MM.1S (cell line): ENCODE results near the gene BBX.
"Not testable (repeated sequence)": the region's sequence is repeated elsewhere in the genome, so short reads cannot be mapped to it uniquely, and the experiment has no call there.

Source experiments
- DNase-seq: peaks from one replicate; pipeline ENCODE4 v3.0.0-alpha.2; 2015
- H2AFZ ChIP-seq: fragments of 300-600 bp; sonication (generic); 2 replicates; pipeline ENCODE4 v1.6.0; 2016; ENCODE audit warnings: antibody characterized with exemption, low read length
- H3F3A ChIP-seq: fragments of 300-600 bp; sonication (generic); 2 replicates; pipeline ENCODE4 v1.6.1; 2016; ENCODE audit warnings: mild to moderate bottlenecking, antibody characterized with exemption, low read length, moderate library complexity, mixed read lengths; ENCODE audit not compliant: insufficient read depth
- H3K27ac ChIP-seq: fragments of 300-600 bp; sonication (generic); 2 replicates; pipeline ENCODE4 v1.5.1; 2016; ENCODE audit warnings: mild to moderate bottlenecking, low read length
- H3K27me3 ChIP-seq: fragments of 300-600 bp; sonication (generic); replicated peaks from 2 replicates; pipeline ENCODE4 v1.6.0; 2016; ENCODE audit warnings: low read length; ENCODE audit not compliant: insufficient read depth
- H3K36me3 ChIP-seq: fragments of 300-600 bp; sonication (generic); replicated peaks from 2 replicates; pipeline ENCODE4 v1.6.1; 2016; ENCODE audit warnings: mild to moderate bottlenecking, low read length, mixed read lengths; ENCODE audit not compliant: insufficient read depth
- H3K4me1 ChIP-seq: fragments of 300-600 bp; sonication (generic); 2 replicates; pipeline ENCODE4 v1.6.1; 2016; ENCODE audit warnings: low read length, mixed read lengths
- H3K4me2 ChIP-seq: fragments of 300-600 bp; sonication (generic); 2 replicates; pipeline ENCODE4 v1.6.0; 2016; ENCODE audit warnings: low read depth, low read length
- H3K4me3 ChIP-seq: fragments of 300-600 bp; sonication (generic); 2 replicates; pipeline ENCODE4 v1.5.1; 2016; ENCODE audit warnings: low read length, mixed read lengths
- H3K79me2 ChIP-seq: fragments of 300-600 bp; sonication (generic); 2 replicates; pipeline ENCODE4 v1.6.1; 2016; ENCODE audit warnings: mixed run types, low read length, mixed read lengths
- H3K9ac ChIP-seq: fragments of 300-600 bp; sonication (generic); 2 replicates; pipeline ENCODE4 v1.6.1; 2016; ENCODE audit warnings: low read length, mixed read lengths
- H3K9me2 ChIP-seq: fragments of 300-600 bp; sonication (generic); replicated peaks from 2 replicates; pipeline ENCODE4 v1.6.1; 2016; ENCODE audit warnings: mild to moderate bottlenecking, low read length, mixed read lengths; ENCODE audit not compliant: insufficient read depth
- H3K9me3 ChIP-seq: fragments of 300-600 bp; sonication (generic); replicated peaks from 2 replicates; pipeline ENCODE4 v1.6.1; 2016; ENCODE audit warnings: mild to moderate bottlenecking, low read length, mixed read lengths; ENCODE audit not compliant: insufficient read depth
- H4K20me1 ChIP-seq: fragments of 300-600 bp; sonication (generic); 2 replicates; pipeline ENCODE4 v1.6.1; 2016; ENCODE audit warnings: mild to moderate bottlenecking, low read length, moderate library complexity, mixed read lengths; ENCODE audit not compliant: insufficient read depth
- EZH2 ChIP-seq: fragments of 300-600 bp; sonication (generic); optimal IDR thresholded peaks from 2 replicates; pipeline ENCODE3; 2017; ENCODE audit warnings: low read depth, mild to moderate bottlenecking, antibody characterized with exemption, low read length, mixed read lengths
- EZH2phosphoT487 ChIP-seq: fragments of 300-600 bp; sonication (generic); IDR thresholded peaks from 2 replicates; pipeline ENCODE4 v1.6.1; 2018; ENCODE audit warnings: antibody characterized with exemption, low read length
- TF ChIP-seq, protein P1 (sequence below): fragments of 300-600 bp; sonication (generic); IDR thresholded peaks from 2 replicates; pipeline ENCODE4 v1.5.1; 2016; ENCODE audit warnings: antibody characterized with exemption, low read length, mixed read lengths

The BBX gene

DNA sequence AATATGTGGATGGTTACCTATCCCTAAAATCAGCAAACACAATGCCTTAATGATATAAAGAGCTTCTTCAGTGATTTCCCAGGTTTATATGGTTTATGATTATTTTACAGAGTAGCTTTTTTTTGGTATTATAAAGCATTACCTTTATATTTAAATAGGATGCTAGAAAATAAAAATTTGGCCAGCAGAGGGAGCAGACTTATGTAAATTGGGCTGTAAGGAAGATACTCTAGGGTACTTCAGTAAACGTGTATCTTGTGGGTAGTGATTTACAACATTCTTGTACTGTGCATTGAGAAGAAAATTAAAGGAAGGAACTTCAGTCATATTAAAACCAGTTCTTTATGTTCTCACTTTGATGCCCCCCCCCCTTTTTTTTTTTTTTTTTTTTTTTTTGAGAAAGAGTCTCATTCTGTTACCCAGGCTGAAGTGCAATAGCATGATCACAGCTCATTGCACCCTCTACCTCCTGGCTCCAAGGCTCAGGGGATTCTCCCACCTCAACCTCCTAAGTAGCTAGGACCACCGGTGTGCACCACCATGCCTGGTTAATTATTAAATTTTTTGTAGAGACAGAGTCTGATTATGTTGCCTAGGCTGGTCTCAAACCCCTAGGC, 167.9 kb downstream of the BBX start:
- no peak overlapping the region for H3K4me2 ChIP-seq
- H3F3A ChIP-seq = no peaks in the 10 kb centered on the region
- no peaks in the 10 kb centered on the region for H3K4me1 ChIP-seq
- H4K20me1 ChIP-seq = 0 out of 2 replicates have a peak, but pooled peaks cover 3% of the 10 kb centered on the region
- no peaks in the 10 kb centered on the region for H3K27me3 ChIP-seq
- H3K9ac ChIP-seq = no peak overlapping the region
- H3K4me3 ChIP-seq = no peak overlapping the region
- H3K36me3 ChIP-seq = no peaks in the 10 kb centered on the region
- DNase-seq = peak; percentile 67
- no peaks in the 10 kb centered on the region for H3K9me3 ChIP-seq
- TF ChIP-seq, protein P1, sequence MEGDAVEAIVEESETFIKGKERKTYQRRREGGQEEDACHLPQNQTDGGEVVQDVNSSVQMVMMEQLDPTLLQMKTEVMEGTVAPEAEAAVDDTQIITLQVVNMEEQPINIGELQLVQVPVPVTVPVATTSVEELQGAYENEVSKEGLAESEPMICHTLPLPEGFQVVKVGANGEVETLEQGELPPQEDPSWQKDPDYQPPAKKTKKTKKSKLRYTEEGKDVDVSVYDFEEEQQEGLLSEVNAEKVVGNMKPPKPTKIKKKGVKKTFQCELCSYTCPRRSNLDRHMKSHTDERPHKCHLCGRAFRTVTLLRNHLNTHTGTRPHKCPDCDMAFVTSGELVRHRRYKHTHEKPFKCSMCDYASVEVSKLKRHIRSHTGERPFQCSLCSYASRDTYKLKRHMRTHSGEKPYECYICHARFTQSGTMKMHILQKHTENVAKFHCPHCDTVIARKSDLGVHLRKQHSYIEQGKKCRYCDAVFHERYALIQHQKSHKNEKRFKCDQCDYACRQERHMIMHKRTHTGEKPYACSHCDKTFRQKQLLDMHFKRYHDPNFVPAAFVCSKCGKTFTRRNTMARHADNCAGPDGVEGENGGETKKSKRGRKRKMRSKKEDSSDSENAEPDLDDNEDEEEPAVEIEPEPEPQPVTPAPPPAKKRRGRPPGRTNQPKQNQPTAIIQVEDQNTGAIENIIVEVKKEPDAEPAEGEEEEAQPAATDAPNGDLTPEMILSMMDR = peak; percentile 53
- TF ChIP-seq EZH2 (no peak), EZH2phosphoT487 (no peak)
- no peak overlapping the region for H2AFZ ChIP-seq
- no peak overlapping the region for H3K27ac ChIP-seq
- no peaks in the 10 kb centered on the region for H3K79me2 ChIP-seq
- no peaks in the 10 kb centered on the region for H3K9me2 ChIP-seq

DNA sequence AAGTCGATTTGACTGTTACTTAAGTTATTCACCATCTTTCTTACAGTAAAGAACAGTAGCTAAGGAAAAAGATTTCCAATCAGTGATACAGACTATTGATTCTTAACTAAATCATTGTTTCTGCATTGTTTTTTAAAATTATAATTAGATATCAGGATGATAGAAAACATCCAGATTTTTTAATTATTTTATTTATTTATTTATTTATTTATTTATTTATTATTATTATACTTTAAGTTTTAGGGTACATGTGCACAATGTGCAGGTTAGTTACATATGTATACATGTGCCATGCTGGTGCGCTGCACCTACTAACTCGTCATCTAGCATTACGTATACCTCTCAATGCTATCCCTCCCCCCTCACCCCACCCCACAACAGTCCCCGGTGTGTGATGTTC, 169.2 kb downstream of the BBX start:
- not testable (repeated sequence) for H3K4me2 ChIP-seq, H4K20me1 ChIP-seq, H3K27ac ChIP-seq, H3K36me3 ChIP-seq, H3K9me2 ChIP-seq, H3K4me3 ChIP-seq, H3K27me3 ChIP-seq, DNase-seq, H3F3A ChIP-seq, H3K79me2 ChIP-seq, H2AFZ ChIP-seq, H3K4me1 ChIP-seq, H3K9ac ChIP-seq, H3K9me3 ChIP-seq

DNA sequence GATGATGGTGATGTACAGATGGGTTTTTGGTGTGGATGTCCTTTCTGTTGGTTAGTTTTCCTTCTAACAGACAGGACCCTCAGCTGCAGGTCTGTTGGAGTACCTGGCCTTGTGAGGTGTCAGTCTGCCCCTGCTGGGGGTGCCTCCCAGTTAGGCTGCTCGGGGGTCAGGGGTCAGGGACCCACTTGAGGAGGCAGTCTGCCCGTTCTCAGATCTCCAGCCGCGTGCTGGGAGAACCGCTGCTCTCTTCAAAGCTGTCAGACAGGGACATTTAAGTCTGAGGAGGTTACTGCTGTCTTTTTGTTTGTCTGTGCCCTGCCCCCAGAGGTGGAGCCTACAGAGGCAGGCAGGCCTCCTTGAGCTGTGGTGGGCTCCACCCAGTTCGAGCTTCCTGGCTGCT, 174.6 kb downstream of the BBX start:
- H3F3A ChIP-seq, H3K9ac ChIP-seq, H3K4me1 ChIP-seq, H3K27me3 ChIP-seq, H3K79me2 ChIP-seq, H4K20me1 ChIP-seq, H3K9me2 ChIP-seq, H3K4me2 ChIP-seq, H3K36me3 ChIP-seq, H3K9me3 ChIP-seq, DNase-seq, H3K27ac ChIP-seq, H2AFZ ChIP-seq: not testable (repeated sequence)
- peak overlapping the region; percentile 35; the same call in 1 of the 2 replicates for H3K4me3 ChIP-seq

GRCh38 chr3:107697855-107698254, 175.1 kb downstream of the BBX start:
- H3F3A ChIP-seq, H3K27me3 ChIP-seq, H3K9me2 ChIP-seq, H3K9me3 ChIP-seq, H3K4me1 ChIP-seq, DNase-seq, H3K36me3 ChIP-seq, H3K27ac ChIP-seq, H3K79me2 ChIP-seq, H3K4me2 ChIP-seq, H3K9ac ChIP-seq, H4K20me1 ChIP-seq, H2AFZ ChIP-seq: not testable (repeated sequence)
- H3K4me3 ChIP-seq = peak overlapping the region; percentile 35

GRCh38 chr3:107699682-107700081, 176.9 kb downstream of the BBX start:
- Histone ChIP-seq H4K20me1 (no peaks in the 10 kb centered on the region), H2AFZ (no peak overlapping the region), H3K36me3 (no peaks in the 10 kb centered on the region), H3K4me2 (no peak overlapping the region), H3K27me3 (no peaks in the 10 kb centered on the region), H3K4me3 (no peak overlapping the region), H3F3A (no peaks in the 10 kb centered on the region), H3K79me2 (no peaks in the 10 kb centered on the region), H3K27ac (no peak overlapping the region), H3K9me3 (no peaks in the 10 kb centered on the region), H3K9me2 (no peaks in the 10 kb centered on the region), H3K4me1 (no peaks in the 10 kb centered on the region), H3K9ac (no peak overlapping the region)
- DNase-seq = no peak
- no peak for TF ChIP-seq EZH2phosphoT487
- TF ChIP-seq EZH2 = no peak
- TF ChIP-seq, protein P1 = no peak
